Measurements from ENCODE around the gene HEPACAM. TPM values are rescaled to one million over a fixed set of nuclear protein-coding genes. Genes with fewer than 3 reads are reported as not detected.
"Not testable (repeated sequence)": the region's sequence is repeated elsewhere in the genome, so short reads cannot be mapped to it uniquely, and the experiment has no call there.

HEPACAM gene, protein sequence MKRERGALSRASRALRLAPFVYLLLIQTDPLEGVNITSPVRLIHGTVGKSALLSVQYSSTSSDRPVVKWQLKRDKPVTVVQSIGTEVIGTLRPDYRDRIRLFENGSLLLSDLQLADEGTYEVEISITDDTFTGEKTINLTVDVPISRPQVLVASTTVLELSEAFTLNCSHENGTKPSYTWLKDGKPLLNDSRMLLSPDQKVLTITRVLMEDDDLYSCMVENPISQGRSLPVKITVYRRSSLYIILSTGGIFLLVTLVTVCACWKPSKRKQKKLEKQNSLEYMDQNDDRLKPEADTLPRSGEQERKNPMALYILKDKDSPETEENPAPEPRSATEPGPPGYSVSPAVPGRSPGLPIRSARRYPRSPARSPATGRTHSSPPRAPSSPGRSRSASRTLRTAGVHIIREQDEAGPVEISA
- total RNA-seq: not detected

DNA sequence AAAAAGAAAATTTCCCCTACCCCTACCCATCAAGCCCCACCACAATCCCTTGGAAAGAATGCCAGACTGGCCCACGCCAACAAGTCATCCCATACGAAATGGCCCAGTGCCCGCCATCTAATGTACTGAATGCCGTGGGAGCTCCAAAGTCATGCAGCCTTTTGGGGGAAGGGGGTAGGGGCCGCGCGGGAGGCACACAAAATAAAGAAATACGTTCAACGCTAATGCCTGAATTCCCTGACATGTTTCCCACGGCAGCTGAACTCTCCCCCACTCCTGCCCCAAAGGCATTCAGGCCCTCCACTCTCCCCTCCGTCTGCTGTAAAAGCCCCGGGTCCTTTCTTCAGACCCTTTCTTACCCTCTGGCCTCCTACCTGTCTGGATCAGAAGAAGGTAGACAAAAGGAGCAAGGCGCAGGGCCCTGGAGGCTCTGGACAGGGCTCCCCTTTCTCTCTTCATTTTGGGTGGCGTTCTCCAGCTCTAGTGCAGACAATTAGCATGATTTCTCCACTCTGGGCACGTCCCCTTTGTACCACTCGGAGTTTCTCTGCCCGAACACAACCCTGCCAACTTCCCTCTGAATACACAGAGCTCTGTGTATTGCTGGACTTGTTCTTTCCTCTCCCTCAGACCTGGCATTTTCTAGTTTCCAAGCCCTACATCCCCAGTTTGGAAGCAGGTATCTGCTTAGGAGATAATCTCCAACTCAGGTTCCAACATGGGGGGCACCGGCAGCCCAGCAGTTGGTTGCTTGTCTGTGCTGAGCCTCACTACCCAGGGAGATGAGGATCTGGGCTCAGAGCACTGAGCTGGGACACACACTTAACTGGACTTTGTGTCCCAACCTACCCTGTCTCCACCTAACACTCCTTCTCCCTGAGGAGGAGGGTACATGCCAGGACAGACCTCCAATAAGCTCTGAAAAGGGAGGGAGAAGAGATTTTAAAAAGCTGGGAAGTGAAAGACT, at the start of gene HEPACAM:
TSS of gene HEPACAM (minus strand) at position 500 of the 967 bp plus-strand sequence. CDS start at position 459, 41 bp downstream.
- no peaks in the 10 kb centered on the region for H3K4me1 Mint-ChIP-seq (ENCODE audit: low read depth)
- POLR2A ChIA-PET: no interaction called here
- H3K27me3 Mint-ChIP-seq: no peaks in the 10 kb centered on the region
- H3K4me3 Mint-ChIP-seq: no peak within 1 kb of the TSS
- no peak for DNase-seq
- H3K36me3 Mint-ChIP-seq: no peaks in the 10 kb centered on the region
- no peak within 1 kb of the TSS for H3K27ac Mint-ChIP-seq
- intact Hi-C loops (cut with micrococcal nuclease): no loop called here
- CTCF ChIA-PET: interaction anchor here (0.9 kb wide), 1 partner anchor 206 kb away, joined by 3 read pairs; no protein-coding TSS in a partner anchor
- no peaks in the 10 kb centered on the region for H3K9me3 Mint-ChIP-seq

- intact Hi-C loops (cut with micrococcal nuclease): no loop called here
- Mint-ChIP-seq H3K4me3 (no peak overlapping the region), H3K27ac (no peak overlapping the region), H3K27me3 (no peaks in the 10 kb centered on the region), H3K4me1 (ENCODE audit: low read depth) (no peaks in the 10 kb centered on the region), H3K36me3 (peaks cover 60% of the 10 kb centered on the region), H3K9me3 (peaks cover 32% of the 10 kb centered on the region)
- ChIA-PET POLR2A (no interaction called here), CTCF (interaction anchor here (1.6 kb wide), 1 partner anchor 158 kb away, joined by 3 read pairs; no protein-coding TSS in a partner anchor)
- DNase-seq: no peak
These were observed 48.6 kb upstream of the HEPACAM start for GRCh38 chr11:124984512-124984854.

- no peak overlapping the region for H3K27ac Mint-ChIP-seq
- no peaks in the 10 kb centered on the region for H3K27me3 Mint-ChIP-seq
- H3K9me3 Mint-ChIP-seq: peaks cover 38% of the 10 kb centered on the region
- H3K4me3 Mint-ChIP-seq: no peak overlapping the region
- peaks cover 65% of the 10 kb centered on the region for H3K36me3 Mint-ChIP-seq
- CTCF ChIA-PET: no interaction called here
- POLR2A ChIA-PET: no interaction called here
- no peaks in the 10 kb centered on the region for H3K4me1 Mint-ChIP-seq (ENCODE audit: low read depth)
- intact Hi-C loops (cut with micrococcal nuclease): no loop called here
- DNase-seq: no peak
These were observed 48.0 kb upstream of the HEPACAM start for GRCh38 chr11:124983674-124984511.

DNA sequence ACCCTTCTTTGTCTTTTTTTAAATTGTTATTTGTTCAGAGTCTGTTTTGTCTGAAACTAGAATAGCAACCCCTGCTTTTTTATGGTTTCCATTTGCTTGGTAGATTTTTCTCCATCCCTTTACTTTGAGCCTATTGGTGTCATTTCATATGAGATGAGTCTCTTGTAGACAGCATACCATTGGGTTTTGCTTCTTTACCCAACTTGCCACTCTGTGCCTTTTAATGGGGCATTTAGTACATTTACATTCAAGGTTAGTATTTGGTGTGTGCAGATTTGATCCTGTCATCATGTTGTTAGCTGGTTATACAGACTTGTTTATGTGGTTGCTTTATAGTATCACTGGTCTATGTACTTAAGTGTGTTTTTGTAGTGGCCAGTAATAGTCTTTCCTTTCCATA, 46.2 kb upstream of the HEPACAM start:
- Mint-ChIP-seq H3K4me1 (ENCODE audit: low read depth) (no peaks in the 10 kb centered on the region), H3K27ac (no peak overlapping the region), H3K4me3 (no peak overlapping the region), H3K36me3 (peaks cover 63% of the 10 kb centered on the region), H3K9me3 (peaks cover 41% of the 10 kb centered on the region), H3K27me3 (no peaks in the 10 kb centered on the region)
- POLR2A ChIA-PET: no interaction called here
- intact Hi-C loops (cut with micrococcal nuclease): no loop called here
- CTCF ChIA-PET: no interaction called here
- no peak for DNase-seq

DNA sequence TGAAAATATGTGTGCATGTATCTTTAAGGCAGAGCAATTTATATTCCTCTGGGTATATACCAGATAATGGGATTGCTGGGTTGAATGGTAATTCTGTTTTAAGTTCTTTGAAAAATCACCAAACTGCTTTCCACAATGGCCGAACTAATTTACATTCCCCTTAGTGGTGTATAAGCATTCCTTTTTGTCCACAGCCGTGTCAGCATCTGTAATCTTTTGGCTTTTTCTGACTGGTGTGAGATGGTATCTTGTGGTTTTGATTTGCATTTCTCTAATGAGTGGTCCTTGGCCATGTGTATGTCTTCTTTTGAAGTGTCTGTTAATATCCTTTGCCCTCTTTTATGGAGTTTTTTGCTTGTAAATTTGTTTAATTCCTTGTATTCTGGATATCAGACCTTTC, 42.5 kb upstream of the HEPACAM start:
- CTCF ChIA-PET: interaction anchor here (0.8 to 1.2 kb wide), 2 partner anchors 17 to 451 kb away, joined by 3 to 4 read pairs; no protein-coding TSS in a partner anchor
- peaks cover 54% of the 10 kb centered on the region for H3K36me3 Mint-ChIP-seq
- intact Hi-C loops (cut with micrococcal nuclease): no loop called here
- H3K27me3 Mint-ChIP-seq: no peaks in the 10 kb centered on the region
- H3K4me3 Mint-ChIP-seq: no peak overlapping the region
- peaks cover 41% of the 10 kb centered on the region for H3K9me3 Mint-ChIP-seq
- POLR2A ChIA-PET: no interaction called here
- H3K27ac Mint-ChIP-seq: no peak overlapping the region
- no peaks in the 10 kb centered on the region for H3K4me1 Mint-ChIP-seq (ENCODE audit: low read depth)
- no peak for DNase-seq

DNA sequence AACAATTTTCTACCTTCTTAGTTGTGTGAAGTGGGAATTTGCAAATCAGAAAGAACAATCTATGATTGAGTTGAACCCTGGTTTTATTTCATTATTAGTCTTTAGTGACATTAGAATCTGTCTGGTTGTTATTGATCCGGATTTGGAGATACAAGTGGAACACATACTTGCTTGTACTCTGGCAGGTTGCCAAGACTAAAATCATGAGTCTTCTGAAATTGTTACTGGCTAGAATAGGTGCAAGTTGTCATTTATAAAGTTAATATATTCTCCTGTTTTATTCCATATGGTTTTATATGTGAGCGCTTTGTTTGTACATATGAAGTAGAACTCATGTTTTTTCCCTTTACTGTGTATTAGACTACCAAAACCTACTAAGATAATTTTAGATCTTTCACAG, 41.2 kb upstream of the HEPACAM start:
- Mint-ChIP-seq H3K9me3 (peaks cover 29% of the 10 kb centered on the region), H3K4me1 (ENCODE audit: low read depth) (no peaks in the 10 kb centered on the region), H3K4me3 (no peak overlapping the region), H3K36me3 (peaks cover 42% of the 10 kb centered on the region), H3K27me3 (no peaks in the 10 kb centered on the region), H3K27ac (no peak overlapping the region)
- ChIA-PET CTCF (no interaction called here), POLR2A (no interaction called here)
- no peak for DNase-seq
- intact Hi-C loops (cut with micrococcal nuclease): no loop called here

DNA sequence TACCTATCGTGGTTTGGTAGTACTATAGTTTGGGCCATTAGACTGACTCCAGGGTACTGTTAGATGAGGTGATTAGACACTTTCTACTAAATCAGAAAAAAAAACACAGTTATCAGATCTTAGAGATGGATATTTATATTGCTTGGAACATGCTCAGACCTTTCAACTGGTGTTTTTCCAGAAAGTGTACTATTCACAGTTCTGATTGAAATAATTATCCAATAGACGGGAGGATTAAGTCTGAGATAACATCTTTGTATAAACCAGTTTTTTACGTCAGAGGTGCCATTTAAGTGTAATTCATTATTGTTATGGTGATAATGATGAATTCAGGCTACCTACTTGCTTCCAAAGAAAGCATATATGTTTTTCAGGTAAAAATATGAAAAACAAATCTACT, 40.7 kb upstream of the HEPACAM start:
- intact Hi-C loops (cut with micrococcal nuclease): no loop called here
- no peaks in the 10 kb centered on the region for H3K27me3 Mint-ChIP-seq
- no peaks in the 10 kb centered on the region for H3K4me1 Mint-ChIP-seq (ENCODE audit: low read depth)
- H3K27ac Mint-ChIP-seq: no peak overlapping the region
- DNase-seq: no peak
- no peak overlapping the region for H3K4me3 Mint-ChIP-seq
- H3K9me3 Mint-ChIP-seq: peaks cover 24% of the 10 kb centered on the region
- ChIA-PET POLR2A (no interaction called here), CTCF (no interaction called here)
- peaks cover 38% of the 10 kb centered on the region for H3K36me3 Mint-ChIP-seq

DNA sequence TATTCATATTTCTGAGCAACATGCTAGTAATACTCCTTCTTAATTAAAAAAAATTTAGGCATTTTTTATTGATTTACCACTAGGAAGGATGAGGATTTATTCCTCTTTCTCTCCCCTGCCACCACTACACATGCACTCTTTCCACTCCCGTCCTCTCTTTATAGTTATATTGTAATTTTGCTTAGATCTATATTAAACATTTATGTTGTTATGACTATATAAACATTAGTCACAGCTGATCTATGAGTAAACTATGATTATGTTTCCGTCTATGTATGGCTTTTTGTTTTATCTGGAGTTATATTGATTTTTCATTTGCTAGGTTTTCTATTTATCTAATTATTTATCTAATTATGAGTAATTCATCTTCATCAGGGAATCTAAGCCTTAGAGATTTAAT, 36.0 kb upstream of the HEPACAM start:
- intact Hi-C loops (cut with micrococcal nuclease): no loop called here
- POLR2A ChIA-PET: no interaction called here
- DNase-seq: no peak
- CTCF ChIA-PET: no interaction called here
- Mint-ChIP-seq H3K36me3 (peaks cover 4% of the 10 kb centered on the region), H3K9me3 (no peaks in the 10 kb centered on the region), H3K27ac (no peak overlapping the region), H3K27me3 (no peaks in the 10 kb centered on the region), H3K4me1 (ENCODE audit: low read depth) (no peaks in the 10 kb centered on the region), H3K4me3 (no peak overlapping the region)

DNA sequence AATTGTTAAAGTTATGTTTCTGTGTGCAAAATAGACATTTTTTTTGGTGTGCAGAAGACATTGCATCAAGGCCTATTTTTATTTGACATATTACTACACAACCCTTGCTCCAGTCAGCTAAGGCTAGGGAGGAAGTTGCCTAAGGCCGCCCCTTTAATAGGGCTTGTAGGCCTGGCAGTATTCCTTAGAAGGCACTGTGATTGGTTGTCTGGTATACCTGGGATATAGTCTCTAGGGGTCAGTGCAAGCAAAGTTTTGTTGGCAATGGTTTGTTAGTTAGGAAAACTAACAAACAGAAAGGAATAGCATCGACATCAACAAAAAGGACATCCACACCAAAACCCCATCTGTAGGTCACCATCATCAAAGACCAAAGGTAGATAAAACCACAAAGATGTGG, 35.1 kb upstream of the HEPACAM start:
- Mint-ChIP-seq H3K36me3 (peaks cover 4% of the 10 kb centered on the region), H3K27me3 (no peaks in the 10 kb centered on the region), H3K4me1 (ENCODE audit: low read depth) (no peaks in the 10 kb centered on the region), H3K9me3 (no peaks in the 10 kb centered on the region), H3K27ac (no peak overlapping the region), H3K4me3 (no peak overlapping the region)
- DNase-seq: no peak
- ChIA-PET CTCF (no interaction called here), POLR2A (no interaction called here)
- intact Hi-C loops (cut with micrococcal nuclease): no loop called here

GRCh38 chr11:124968197-124968596, 32.4 kb upstream of the HEPACAM start:
- intact Hi-C loops (cut with micrococcal nuclease); DNase-seq; H3K4me3 Mint-ChIP-seq; CTCF ChIA-PET; H3K9me3 Mint-ChIP-seq; H3K36me3 Mint-ChIP-seq; POLR2A ChIA-PET; H3K4me1 Mint-ChIP-seq (ENCODE audit: low read depth); H3K27ac Mint-ChIP-seq; H3K27me3 Mint-ChIP-seq: not testable (repeated sequence)

DNA sequence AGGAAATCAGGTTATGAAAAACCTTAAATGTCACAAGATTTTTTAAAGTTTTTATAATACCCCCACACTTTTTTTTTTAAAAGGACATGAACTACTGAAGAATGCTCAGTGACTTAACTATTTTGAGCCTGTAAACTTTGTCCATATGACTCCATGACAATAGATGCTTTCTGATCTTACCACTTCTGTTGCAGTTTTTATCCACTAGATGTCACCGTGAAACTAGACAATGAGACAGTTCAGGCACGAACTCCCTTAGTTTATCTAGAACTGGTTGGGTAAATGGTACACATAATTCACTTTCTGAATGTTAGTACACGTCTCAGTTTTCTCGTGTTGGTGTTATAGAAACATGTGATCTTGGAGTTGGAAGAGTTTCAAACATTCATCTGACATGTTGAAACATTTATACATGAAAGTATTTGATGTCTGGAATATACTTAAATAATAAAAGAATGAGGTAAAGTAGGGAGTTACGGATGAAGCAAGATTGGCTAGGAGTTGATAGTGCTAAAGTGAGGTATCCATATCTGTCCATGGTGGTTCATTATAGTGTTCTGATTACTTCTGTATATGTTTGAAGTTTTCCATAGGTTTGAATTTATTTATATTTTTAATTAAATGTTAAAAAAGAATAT, 26.2 kb upstream of the HEPACAM start:
- no peak overlapping the region for H3K27ac Mint-ChIP-seq
- no peak for DNase-seq
- H3K36me3 Mint-ChIP-seq: no peaks in the 10 kb centered on the region
- H3K4me1 Mint-ChIP-seq (ENCODE audit: low read depth): no peaks in the 10 kb centered on the region
- ChIA-PET CTCF (interaction anchor here (0.7 to 1.4 kb wide), 2 partner anchors 9 to 161 kb away, joined by 3 to 4 read pairs; no protein-coding TSS in a partner anchor), POLR2A (no interaction called here)
- intact Hi-C loops (cut with micrococcal nuclease): loop anchor here (1.0 to 2.0 kb wide), 2 partner anchors 179 to 387 kb away; no protein-coding TSS in a partner anchor
- no peaks in the 10 kb centered on the region for H3K27me3 Mint-ChIP-seq
- H3K9me3 Mint-ChIP-seq: no peaks in the 10 kb centered on the region
- no peak overlapping the region for H3K4me3 Mint-ChIP-seq
